ENCODE measurements around the gene MYBBP1A.

The MYBBP1A gene

DNA sequence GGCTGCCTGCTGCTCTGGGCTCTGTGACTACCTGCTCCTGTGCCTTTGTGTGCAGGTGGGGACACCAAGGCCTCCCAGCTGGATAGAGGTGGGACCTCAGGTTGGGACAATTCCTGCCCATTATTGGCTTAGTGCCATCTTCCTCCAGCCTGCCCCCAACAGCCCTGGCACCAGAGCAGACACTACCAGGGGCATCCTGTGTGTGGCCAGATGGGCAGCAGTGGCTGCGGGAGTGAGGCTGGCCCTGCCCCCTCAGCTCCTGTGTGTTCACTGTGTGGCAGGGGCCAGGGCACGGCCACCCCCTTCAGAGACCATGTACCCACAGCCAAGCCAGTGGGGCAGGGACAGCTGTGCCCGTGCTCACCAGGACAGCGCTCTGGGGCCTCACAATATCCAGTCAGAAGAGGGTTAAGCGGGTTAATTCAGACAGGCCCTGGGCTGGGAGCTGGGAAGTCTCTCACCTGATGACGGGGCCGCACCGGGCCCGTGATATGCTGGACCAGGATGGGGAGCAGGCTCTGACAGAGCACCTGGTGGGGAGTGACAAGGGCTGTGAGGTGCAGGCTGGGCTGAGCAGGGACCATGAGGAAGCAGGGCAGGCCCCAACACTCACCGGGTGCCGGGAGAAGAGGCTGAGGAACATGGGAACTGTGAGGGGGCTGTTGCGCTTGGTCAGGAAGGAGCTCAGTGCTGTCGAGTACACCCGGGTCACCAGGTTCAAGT, 13.0 kb downstream of the MYBBP1A start:
- H3K4me3 ChIP-seq (ENCODE audit: low read depth, low read length): no peak overlapping the region
- TF ChIP-seq MYC (IDR thresholded peaks at IDR 0.05; ENCODE audit: low read depth, low read length): no peak
- TF ChIP-seq, protein P1, sequence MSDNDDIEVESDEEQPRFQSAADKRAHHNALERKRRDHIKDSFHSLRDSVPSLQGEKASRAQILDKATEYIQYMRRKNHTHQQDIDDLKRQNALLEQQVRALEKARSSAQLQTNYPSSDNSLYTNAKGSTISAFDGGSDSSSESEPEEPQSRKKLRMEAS (IDR thresholded peaks at IDR 0.05; ENCODE audit: low read depth, low read length): no peak
- TF ChIP-seq, protein P2, sequence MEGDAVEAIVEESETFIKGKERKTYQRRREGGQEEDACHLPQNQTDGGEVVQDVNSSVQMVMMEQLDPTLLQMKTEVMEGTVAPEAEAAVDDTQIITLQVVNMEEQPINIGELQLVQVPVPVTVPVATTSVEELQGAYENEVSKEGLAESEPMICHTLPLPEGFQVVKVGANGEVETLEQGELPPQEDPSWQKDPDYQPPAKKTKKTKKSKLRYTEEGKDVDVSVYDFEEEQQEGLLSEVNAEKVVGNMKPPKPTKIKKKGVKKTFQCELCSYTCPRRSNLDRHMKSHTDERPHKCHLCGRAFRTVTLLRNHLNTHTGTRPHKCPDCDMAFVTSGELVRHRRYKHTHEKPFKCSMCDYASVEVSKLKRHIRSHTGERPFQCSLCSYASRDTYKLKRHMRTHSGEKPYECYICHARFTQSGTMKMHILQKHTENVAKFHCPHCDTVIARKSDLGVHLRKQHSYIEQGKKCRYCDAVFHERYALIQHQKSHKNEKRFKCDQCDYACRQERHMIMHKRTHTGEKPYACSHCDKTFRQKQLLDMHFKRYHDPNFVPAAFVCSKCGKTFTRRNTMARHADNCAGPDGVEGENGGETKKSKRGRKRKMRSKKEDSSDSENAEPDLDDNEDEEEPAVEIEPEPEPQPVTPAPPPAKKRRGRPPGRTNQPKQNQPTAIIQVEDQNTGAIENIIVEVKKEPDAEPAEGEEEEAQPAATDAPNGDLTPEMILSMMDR (IDR thresholded peaks at IDR 0.05; ENCODE audit: low read depth, low read length): no peak
- no peak for TF ChIP-seq POLR2A (IDR thresholded peaks at IDR 0.05; ENCODE audit: extremely low read depth, insufficient read length)
- no peak for DNase-seq (ENCODE audit: low read depth)

DNA sequence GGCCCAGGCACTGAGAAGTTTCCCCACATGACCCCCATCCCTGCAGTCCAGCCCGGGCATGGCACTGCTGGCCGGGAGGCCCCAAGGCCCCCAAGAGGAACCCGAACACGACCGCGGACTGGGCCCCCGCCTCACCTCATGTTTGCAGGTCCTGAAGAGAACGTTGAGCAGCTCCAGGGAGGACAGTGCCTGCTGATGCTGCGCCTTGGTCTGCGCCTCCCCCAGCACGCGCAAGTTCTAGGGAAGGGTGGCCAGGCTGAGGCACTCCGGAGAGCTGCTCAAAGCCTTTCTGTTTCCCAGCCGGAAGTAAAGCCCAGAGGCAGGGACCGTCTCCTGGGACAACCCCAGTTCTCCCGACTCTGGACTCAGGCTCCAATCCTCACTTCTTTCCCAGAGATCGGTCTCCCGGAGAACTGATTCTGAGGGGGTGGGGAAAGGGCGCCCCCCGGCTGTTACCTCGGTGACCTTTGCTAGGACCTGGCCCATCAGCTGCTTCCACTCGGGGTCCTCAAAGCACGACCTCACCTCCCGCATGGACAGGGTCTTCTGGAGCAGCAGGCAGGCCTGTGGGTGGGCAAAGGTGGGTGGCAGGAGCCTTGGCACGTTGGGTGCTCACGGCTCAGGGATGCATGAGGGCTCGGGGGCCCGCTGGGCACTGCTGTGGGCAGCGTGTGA, 13.7 kb downstream of the MYBBP1A start:
- no peak overlapping the region for H3K4me3 ChIP-seq (ENCODE audit: low read depth, low read length)
- TF ChIP-seq MYC (IDR thresholded peaks at IDR 0.05; ENCODE audit: low read depth, low read length): no peak
- TF ChIP-seq, protein P2 (IDR thresholded peaks at IDR 0.05; ENCODE audit: low read depth, low read length): peak; percentile 5
- no peak for DNase-seq (ENCODE audit: low read depth)

DNA sequence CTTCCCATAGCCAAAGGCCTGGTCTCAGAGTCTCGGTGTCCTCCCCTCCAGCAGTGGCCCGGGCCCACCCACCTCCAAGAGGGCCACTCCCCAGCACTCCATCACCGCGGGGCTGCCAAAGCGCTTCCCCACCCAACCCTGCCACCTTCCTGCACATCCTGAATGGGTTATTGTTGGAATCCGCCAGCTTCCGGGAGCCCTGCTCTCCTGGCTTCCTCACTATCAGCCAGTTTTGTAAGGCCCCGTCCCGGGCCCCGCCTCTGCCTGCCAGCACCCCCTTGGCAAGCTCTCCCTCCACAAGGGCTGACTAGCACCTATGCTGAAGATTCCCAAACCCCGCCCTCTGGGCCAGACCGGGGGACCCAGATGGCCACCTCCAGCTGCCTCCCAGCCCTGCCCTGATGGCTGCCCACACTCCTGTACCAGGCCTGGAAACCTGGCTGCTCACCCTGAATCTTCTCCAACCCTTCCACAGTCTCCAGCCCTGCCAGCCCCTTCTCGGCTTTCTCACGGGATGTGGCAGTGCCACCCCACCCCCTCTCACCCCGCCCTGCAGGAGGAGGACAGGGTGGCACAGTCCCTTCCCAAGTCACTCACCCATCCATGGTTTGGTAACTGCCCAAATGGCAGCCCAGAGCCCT, 14.4 kb downstream of the MYBBP1A start:
- DNase-seq (ENCODE audit: low read depth): no peak
- TF ChIP-seq, protein P1 (IDR thresholded peaks at IDR 0.05; ENCODE audit: low read depth, low read length): no peak
- TF ChIP-seq, protein P2 (IDR thresholded peaks at IDR 0.05; ENCODE audit: low read depth, low read length): no peak
- no peak for TF ChIP-seq MYC (IDR thresholded peaks at IDR 0.05; ENCODE audit: low read depth, low read length)
- TF ChIP-seq POLR2A (IDR thresholded peaks at IDR 0.05; ENCODE audit: extremely low read depth, insufficient read length): no peak
- H3K4me3 ChIP-seq (ENCODE audit: low read depth, low read length): no peak overlapping the region

DNA sequence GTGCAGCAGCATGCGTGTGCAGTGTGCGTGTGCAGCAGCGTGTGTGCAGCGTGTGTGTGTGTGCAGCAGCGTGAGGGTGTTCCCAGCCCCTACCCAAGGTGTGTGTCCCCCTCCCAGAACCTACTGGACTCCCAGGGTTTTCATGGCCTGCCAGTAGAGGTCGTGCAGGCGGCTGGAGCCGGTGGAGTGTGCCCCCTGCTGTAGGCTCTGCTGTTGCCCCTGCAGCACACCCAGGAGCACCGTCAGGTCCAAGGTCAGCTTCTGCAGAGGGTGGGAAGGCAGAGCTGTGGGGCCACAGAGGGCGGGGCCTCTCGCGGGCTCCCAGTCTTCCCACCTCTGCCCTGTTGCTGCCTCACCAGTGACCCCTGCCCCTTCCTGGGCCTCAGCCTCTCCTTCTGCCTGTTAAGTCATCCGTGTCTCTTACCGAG, 14.9 kb downstream of the MYBBP1A start:
- H3K4me3 ChIP-seq (ENCODE audit: low read depth, low read length): no peak overlapping the region
- peak; percentile 18 for TF ChIP-seq POLR2A (IDR thresholded peaks at IDR 0.05; ENCODE audit: extremely low read depth, insufficient read length)
- TF ChIP-seq MYC (IDR thresholded peaks at IDR 0.05; ENCODE audit: low read depth, low read length): no peak
- TF ChIP-seq, protein P2 (IDR thresholded peaks at IDR 0.05; ENCODE audit: low read depth, low read length): peak; percentile 17
- DNase-seq (ENCODE audit: low read depth): peak; percentile 44

DNA sequence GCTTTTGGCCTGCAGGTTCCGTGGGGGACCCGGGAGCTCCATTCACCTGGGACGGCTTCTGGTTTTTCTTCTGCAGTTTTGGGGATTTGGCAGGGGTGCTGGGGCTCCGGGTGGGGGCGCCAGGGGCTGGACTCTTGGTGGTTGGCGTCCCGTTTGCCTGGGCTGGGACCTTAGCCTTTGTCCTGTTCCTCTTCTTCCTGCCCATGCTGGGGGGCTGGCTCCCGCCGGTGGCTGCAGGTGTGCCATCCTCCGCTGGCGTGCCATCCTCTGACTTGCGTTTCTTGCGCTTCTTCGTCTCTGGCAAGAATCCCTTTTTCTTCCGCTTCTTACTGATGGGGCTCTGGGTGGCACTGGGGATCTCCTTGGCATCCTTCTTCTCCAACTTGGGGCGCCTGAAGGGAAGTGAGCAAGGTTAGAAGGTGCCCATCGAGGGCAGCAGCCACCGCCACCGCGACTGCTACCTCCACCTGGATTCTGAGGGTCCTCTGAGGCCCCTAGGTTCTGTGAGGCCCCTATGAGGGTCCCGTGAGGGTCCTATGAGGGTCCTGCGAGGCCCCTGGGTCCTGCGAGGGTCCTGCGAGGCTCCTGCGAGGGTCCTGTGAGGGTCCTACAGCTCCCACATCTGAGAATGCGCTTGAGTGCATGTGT, 15.5 kb downstream of the MYBBP1A start:
- no peak for DNase-seq (ENCODE audit: low read depth)
- no peak overlapping the region for H3K4me3 ChIP-seq (ENCODE audit: low read depth, low read length)
- TF ChIP-seq, protein P1 (IDR thresholded peaks at IDR 0.05; ENCODE audit: low read depth, low read length): no peak
- TF ChIP-seq MYC (IDR thresholded peaks at IDR 0.05; ENCODE audit: low read depth, low read length) (no peak), POLR2A (IDR thresholded peaks at IDR 0.05; ENCODE audit: extremely low read depth, insufficient read length) (no peak)
- TF ChIP-seq, protein P2 (IDR thresholded peaks at IDR 0.05; ENCODE audit: low read depth, low read length): no peak

All from NB4 (cell line).